ENCODE results near the gene PCK2.
"Not testable (repeated sequence)": the region's sequence is repeated elsewhere in the genome, so short reads cannot be mapped to it uniquely, and the experiment has no call there.

PCK2 gene

GRCh38 chr14:24093901-24094840 is at the start of gene PCK2:
Gene PCK2 (plus strand): TSS chr14:24094311. CDS start chr14:24094406, 95 bp downstream.
- no peaks in the 10 kb centered on the region for H3K9me3 Mint-ChIP-seq
- peaks cover 23% of the 10 kb centered on the region for H3K36me3 Mint-ChIP-seq (ENCODE audit: low read depth)
- peaks cover 26% of the 10 kb centered on the region for H3K4me1 Mint-ChIP-seq (ENCODE audit: low read depth)
- no peaks in the 10 kb centered on the region for H3K27me3 Mint-ChIP-seq
- H3K4me3 Mint-ChIP-seq: peak within 1 kb of the TSS; percentile 95
- peak within 1 kb of the TSS; percentile 97 for H3K27ac Mint-ChIP-seq

- Mint-ChIP-seq H3K27me3 (peaks cover 25% of the 10 kb centered on the region), H3K4me1 (ENCODE audit: low read depth) (peaks cover 40% of the 10 kb centered on the region)
- not testable (repeated sequence) for H3K27ac Mint-ChIP-seq; H3K4me3 Mint-ChIP-seq; H3K9me3 Mint-ChIP-seq; H3K36me3 Mint-ChIP-seq (ENCODE audit: low read depth)
Observed at GRCh38 chr14:24049002-24049401, 45.1 kb upstream of the PCK2 start.

GRCh38 chr14:24050753-24051152 is 43.4 kb upstream of the PCK2 start:
- not testable (repeated sequence) for H3K27ac Mint-ChIP-seq; H3K9me3 Mint-ChIP-seq; H3K36me3 Mint-ChIP-seq (ENCODE audit: low read depth)
- Mint-ChIP-seq H3K27me3 (peaks cover 29% of the 10 kb centered on the region), H3K4me3 (peak overlapping the region; percentile 69), H3K4me1 (ENCODE audit: low read depth) (peaks cover 30% of the 10 kb centered on the region)

- Mint-ChIP-seq H3K27ac (peak overlapping the region; percentile 22), H3K4me3 (peak overlapping the region; percentile 69), H3K4me1 (ENCODE audit: low read depth) (peaks cover 29% of the 10 kb centered on the region), H3K27me3 (peaks cover 28% of the 10 kb centered on the region), H3K36me3 (ENCODE audit: low read depth) (no peaks in the 10 kb centered on the region), H3K9me3 (no peaks in the 10 kb centered on the region)
Observed at GRCh38 chr14:24051176-24051788, 42.8 kb upstream of the PCK2 start.

- Mint-ChIP-seq H3K36me3 (ENCODE audit: low read depth) (no peaks in the 10 kb centered on the region), H3K4me3 (peak within 1 kb of the TSS; percentile 71), H3K9me3 (no peaks in the 10 kb centered on the region), H3K27ac (peak within 1 kb of the TSS; percentile 75), H3K4me1 (ENCODE audit: low read depth) (peaks cover 29% of the 10 kb centered on the region), H3K27me3 (peaks cover 25% of the 10 kb centered on the region)
Observed at GRCh38 chr14:24051789-24052655, 42.1 kb upstream of the PCK2 start, which contains the start of gene CARMIL3. Gene CARMIL3 (plus strand): TSS chr14:24052009. CDS start chr14:24052154, 145 bp downstream.

GRCh38 chr14:24052656-24053547 is 41.2 kb upstream of the PCK2 start:
- Mint-ChIP-seq H3K4me3 (peak overlapping the region; percentile 71), H3K36me3 (ENCODE audit: low read depth) (no peaks in the 10 kb centered on the region), H3K27me3 (peaks cover 25% of the 10 kb centered on the region), H3K4me1 (ENCODE audit: low read depth) (peaks cover 29% of the 10 kb centered on the region), H3K9me3 (no peaks in the 10 kb centered on the region), H3K27ac (peak overlapping the region; percentile 75)

GRCh38 chr14:24053548-24054323 is 40.4 kb upstream of the PCK2 start:
- peak overlapping the region; percentile 71 for H3K4me3 Mint-ChIP-seq

GRCh38 chr14:24054324-24054641 is 39.8 kb upstream of the PCK2 start:
- Mint-ChIP-seq H3K9me3 (no peaks in the 10 kb centered on the region), H3K27ac (no peak overlapping the region), H3K36me3 (ENCODE audit: low read depth) (no peaks in the 10 kb centered on the region), H3K4me3 (no peak overlapping the region), H3K4me1 (ENCODE audit: low read depth) (peaks cover 25% of the 10 kb centered on the region), H3K27me3 (peaks cover 25% of the 10 kb centered on the region)

More at GRCh38 chr14:24053548-24054323, 40.4 kb upstream of the PCK2 start:
- peaks cover 25% of the 10 kb centered on the region for H3K27me3 Mint-ChIP-seq
- no peaks in the 10 kb centered on the region for H3K9me3 Mint-ChIP-seq
- no peak overlapping the region for H3K27ac Mint-ChIP-seq
- H3K36me3 Mint-ChIP-seq (ENCODE audit: low read depth): no peaks in the 10 kb centered on the region
- peaks cover 29% of the 10 kb centered on the region for H3K4me1 Mint-ChIP-seq (ENCODE audit: low read depth)

- Mint-ChIP-seq H3K4me3 (no peak overlapping the region), H3K9me3 (no peaks in the 10 kb centered on the region), H3K36me3 (ENCODE audit: low read depth) (no peaks in the 10 kb centered on the region), H3K27me3 (peaks cover 24% of the 10 kb centered on the region), H3K4me1 (ENCODE audit: low read depth) (peaks cover 25% of the 10 kb centered on the region), H3K27ac (no peak overlapping the region)
Observed at GRCh38 chr14:24054646-24055045, 39.5 kb upstream of the PCK2 start.

GRCh38 chr14:24055971-24056799 is 37.9 kb upstream of the PCK2 start:
- no peak overlapping the region for H3K27ac Mint-ChIP-seq
- H3K27me3 Mint-ChIP-seq: peaks cover 9% of the 10 kb centered on the region
- H3K4me1 Mint-ChIP-seq (ENCODE audit: low read depth): peaks cover 20% of the 10 kb centered on the region
- no peak overlapping the region for H3K4me3 Mint-ChIP-seq
- no peaks in the 10 kb centered on the region for H3K9me3 Mint-ChIP-seq
- no peaks in the 10 kb centered on the region for H3K36me3 Mint-ChIP-seq (ENCODE audit: low read depth)

GRCh38 chr14:24056800-24057184 is 37.3 kb upstream of the PCK2 start:
- no peaks in the 10 kb centered on the region for H3K9me3 Mint-ChIP-seq
- no peak overlapping the region for H3K27ac Mint-ChIP-seq
- H3K27me3 Mint-ChIP-seq: peaks cover 8% of the 10 kb centered on the region
- peaks cover 17% of the 10 kb centered on the region for H3K4me1 Mint-ChIP-seq (ENCODE audit: low read depth)
- H3K36me3 Mint-ChIP-seq (ENCODE audit: low read depth): no peaks in the 10 kb centered on the region
- H3K4me3 Mint-ChIP-seq: no peak overlapping the region

GRCh38 chr14:24057271-24057670 is 36.8 kb upstream of the PCK2 start:
- H3K27me3 Mint-ChIP-seq: peaks cover 8% of the 10 kb centered on the region
- no peak overlapping the region for H3K4me3 Mint-ChIP-seq
- H3K27ac Mint-ChIP-seq: no peak overlapping the region
- H3K4me1 Mint-ChIP-seq (ENCODE audit: low read depth): peaks cover 17% of the 10 kb centered on the region
- H3K36me3 Mint-ChIP-seq (ENCODE audit: low read depth): no peaks in the 10 kb centered on the region
- H3K9me3 Mint-ChIP-seq: no peaks in the 10 kb centered on the region

- H3K9me3 Mint-ChIP-seq: no peaks in the 10 kb centered on the region
- no peak overlapping the region for H3K27ac Mint-ChIP-seq
- H3K4me1 Mint-ChIP-seq (ENCODE audit: low read depth): peaks cover 12% of the 10 kb centered on the region
- peaks cover 8% of the 10 kb centered on the region for H3K27me3 Mint-ChIP-seq
- no peaks in the 10 kb centered on the region for H3K36me3 Mint-ChIP-seq (ENCODE audit: low read depth)
- H3K4me3 Mint-ChIP-seq: no peak overlapping the region
Observed at GRCh38 chr14:24057867-24058259, 36.2 kb upstream of the PCK2 start.
